Stimulated activated CD4-positive, alpha-beta T cell treated with anti-CD3 and anti-CD28 coated beads, Interleukin-1b, Interleukin-23, amount 100 ng/mL, for 48 hours (primary cell): ENCODE results near the gene ULBP1.
"Not testable (repeated sequence)": the region's sequence is repeated elsewhere in the genome, so short reads cannot be mapped to it uniquely, and the experiment has no call there.

Experiments
- DNase-seq: peaks from one replicate; pipeline ENCODE4 v3.0.0-alpha.2; 2020

ULBP1 gene

GRCh38 chr6:149933461-149933860 is 30.3 kb upstream of the ULBP1 start:
- no peak for DNase-seq

DNA sequence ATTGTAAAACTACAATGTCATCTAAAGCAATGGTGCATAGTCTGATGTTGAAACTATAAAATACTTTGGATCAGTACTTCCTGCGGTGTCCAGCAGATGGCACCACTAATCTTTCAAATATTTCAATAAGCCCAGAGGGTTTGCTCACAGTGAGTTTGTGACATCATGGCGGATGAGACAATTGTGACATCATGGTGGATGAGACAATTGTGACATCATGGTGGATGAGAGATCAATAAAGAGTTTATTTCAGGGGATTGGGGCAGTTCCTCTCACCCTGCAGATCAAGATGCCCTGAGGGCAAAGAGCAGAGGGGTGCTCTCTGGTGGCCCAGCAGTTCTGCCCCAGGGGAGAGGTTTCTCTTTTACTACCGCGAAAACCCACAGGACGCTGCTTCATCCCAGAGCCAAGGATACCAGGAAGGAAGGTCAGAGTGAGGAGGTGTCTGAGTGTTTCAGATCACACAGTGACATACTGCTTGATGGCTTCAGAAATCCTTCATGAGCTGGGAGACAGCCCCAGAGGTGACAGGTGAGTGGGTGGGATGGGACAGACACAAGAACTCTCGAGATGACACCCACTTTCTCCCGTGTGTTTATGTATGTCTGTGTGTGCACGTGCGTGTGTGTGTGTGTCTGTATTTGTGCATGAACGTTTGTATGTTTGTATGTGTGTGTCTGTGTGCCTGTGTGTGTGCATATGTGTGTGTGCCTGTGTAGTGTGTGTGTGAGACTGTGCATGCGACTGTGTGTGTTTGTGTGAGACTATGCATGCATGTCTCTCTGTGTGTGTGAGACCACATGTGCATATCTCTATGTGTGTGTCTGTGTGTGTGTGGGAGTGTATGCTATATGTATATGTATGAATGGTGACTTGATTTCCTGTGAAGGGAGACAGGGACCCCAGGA is 29.2 kb upstream of the ULBP1 start:
- DNase-seq: peak; percentile 64

- DNase-seq: no peak
Observed at GRCh38 chr6:149935246-149935645, 28.5 kb upstream of the ULBP1 start.

GRCh38 chr6:149935668-149936067 is 28.1 kb upstream of the ULBP1 start:
- DNase-seq: no peak

DNA sequence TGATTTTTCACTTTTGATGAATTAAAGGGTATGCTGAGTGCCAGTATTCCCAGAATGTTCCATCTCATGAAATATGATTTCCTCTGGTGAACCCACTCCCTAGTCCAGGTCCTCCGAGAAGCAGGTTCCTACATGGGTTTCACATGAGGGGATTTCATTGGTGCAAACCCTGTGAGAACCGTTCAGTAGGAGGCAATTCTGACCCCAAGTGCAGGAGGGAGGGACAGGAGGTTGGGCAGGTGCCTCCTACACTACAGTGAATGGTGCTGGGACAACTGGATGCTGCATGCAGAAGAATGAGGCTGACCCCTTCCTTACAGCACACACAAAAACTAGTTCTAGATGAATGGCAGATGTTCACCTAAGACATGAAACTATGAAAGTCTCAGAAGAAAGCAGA is 27.0 kb upstream of the ULBP1 start:
- no peak for DNase-seq

GRCh38 chr6:149938013-149938570 is 25.7 kb upstream of the ULBP1 start:
- not testable (repeated sequence) for DNase-seq

- peak; percentile 23 for DNase-seq
Observed at GRCh38 chr6:149938571-149939355, 25.0 kb upstream of the ULBP1 start.

DNA sequence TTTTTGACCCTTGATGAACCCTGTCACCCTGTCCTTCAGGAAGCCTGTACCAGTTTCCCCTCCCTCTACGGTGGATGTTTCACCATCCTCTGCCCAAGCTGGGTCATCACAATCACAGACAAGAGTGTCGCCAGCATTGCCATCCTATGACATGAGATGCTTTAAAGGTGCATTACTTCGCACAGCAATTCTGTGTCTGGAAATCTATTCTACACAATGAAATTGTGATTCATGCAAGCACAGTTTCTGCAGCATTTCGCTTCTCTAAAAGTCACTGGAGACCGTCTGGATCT is 24.4 kb upstream of the ULBP1 start:
- no peak for DNase-seq

DNA sequence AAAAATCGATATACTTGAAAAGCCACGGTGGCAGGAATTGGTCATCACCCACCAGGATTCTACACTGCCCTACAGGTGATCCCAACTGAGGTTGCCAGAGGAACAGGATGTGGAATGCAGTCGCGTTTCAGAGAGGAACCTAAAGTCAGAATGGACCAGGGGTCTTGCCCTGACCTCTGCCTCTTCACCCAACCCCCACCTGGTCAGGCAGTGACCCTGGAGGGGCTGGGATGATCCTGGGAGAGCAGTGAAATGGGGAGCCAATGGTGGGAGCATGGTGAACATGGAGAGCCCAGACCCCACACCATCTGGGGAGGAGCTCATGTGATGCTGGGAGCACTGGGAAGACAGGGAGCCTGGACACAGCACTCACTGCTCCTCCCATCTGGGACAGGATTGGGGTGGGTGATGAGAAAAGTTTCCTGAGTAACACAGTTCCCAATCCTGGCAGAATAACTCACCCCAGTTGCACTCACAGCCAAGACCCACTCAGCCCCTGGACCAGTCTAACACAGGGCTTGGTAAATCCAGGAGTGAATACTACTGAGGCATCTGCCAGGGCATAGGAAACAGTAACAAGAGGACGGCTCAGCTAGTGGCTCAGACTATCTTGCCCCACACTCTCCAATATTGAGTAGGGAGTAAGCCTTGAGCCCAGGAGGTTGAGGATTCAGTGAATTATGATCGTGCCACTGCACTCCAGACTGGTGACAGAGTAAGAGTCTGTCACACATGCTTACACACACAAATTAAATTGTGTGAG is 23.7 kb upstream of the ULBP1 start:
- no peak for DNase-seq

GRCh38 chr6:149940672-149940982 is 23.1 kb upstream of the ULBP1 start:
- DNase-seq: no peak

- peak; percentile 88 for DNase-seq
Observed at GRCh38 chr6:149941583-149942460, 21.9 kb upstream of the ULBP1 start, which contains the start of gene ULBP2. Gene ULBP2 (plus strand): TSS chr6:149942014. CDS start chr6:149942073, 59 bp downstream.

- DNase-seq: no peak
Observed at GRCh38 chr6:149942461-149942829, 21.3 kb upstream of the ULBP1 start.

DNA sequence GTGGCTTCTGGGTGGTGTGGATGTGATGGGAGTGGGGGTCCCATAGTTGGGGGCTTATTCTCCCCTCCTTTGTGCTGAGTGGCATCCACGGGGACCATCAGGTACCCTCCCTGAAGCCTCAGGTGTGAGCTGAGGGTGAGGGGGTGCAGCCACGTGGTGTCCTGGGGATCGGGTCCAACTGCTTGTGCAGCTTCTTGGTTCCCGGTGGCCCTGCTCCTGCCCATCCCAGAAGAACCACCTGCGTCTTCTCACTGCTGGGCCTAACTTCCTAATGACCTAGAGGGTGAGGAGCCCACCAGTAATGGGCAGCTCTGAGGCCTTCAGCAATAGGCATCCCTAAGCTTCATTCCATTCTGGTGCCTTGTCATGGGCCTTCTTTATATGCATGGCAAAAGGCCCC is 20.4 kb upstream of the ULBP1 start:
- not testable (repeated sequence) for DNase-seq

GRCh38 chr6:149945276-149945675 is 18.5 kb upstream of the ULBP1 start:
- not testable (repeated sequence) for DNase-seq

DNA sequence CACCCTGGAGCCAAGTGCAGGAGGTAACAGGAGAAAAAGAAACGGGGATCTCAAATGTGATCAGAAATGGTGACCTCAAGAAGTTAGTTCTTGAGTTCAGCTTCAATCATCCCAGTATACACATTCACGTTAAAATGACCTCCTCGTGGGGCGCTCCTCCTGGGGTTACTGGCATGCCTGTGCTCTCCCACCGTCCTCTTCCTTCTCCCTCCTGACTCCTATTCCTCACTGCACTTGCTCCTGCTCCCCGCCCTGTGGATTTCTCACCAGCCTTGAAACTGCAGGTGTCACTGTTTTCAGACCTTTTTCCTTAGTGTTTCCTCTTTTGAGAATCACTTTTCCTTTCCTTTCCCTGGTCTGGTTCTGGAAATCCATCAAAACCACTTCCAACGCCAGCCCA is 17.1 kb upstream of the ULBP1 start:
- DNase-seq: not testable (repeated sequence)

GRCh38 chr6:149947533-149947932 is 16.2 kb upstream of the ULBP1 start:
- not testable (repeated sequence) for DNase-seq

DNA sequence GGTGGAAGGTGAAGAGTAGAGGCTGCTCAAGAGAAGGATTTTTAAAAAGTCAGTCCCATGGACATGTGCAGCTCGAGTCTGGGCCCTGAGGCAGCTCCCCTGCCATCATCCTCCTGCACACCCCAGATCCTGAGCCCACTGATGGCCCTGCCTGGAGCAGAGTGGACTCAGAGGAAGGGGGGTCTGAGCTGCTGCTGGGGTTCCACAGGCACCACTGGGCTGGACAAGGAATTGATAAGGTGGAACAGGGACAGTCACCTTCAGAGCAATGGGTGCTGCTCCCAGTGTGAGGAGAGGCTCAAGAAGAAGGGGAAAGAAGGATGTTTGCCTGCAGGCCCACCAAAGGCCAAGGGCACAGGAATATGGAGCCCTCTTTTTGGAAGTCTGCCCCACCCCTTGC is 15.7 kb upstream of the ULBP1 start:
- DNase-seq: no peak

DNA sequence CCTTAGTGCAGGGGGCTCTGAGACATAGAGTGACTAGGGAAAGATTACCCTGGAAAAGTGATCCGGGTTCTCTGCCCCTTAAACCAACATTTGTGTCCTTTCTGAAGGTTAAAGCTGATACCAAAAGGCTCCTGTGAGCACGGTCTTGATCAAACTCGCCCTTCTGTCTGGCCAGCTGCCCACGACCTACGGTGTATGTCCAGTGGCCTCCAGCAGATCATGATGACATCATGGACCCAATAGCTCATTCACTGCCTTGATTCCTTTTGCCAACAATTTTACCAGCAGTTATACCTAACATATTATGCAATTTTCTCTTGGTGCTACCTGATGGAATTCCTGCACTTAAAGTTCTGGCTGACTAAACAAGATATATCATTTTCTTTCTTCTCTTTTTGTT is 15.1 kb upstream of the ULBP1 start:
- DNase-seq: no peak

DNA sequence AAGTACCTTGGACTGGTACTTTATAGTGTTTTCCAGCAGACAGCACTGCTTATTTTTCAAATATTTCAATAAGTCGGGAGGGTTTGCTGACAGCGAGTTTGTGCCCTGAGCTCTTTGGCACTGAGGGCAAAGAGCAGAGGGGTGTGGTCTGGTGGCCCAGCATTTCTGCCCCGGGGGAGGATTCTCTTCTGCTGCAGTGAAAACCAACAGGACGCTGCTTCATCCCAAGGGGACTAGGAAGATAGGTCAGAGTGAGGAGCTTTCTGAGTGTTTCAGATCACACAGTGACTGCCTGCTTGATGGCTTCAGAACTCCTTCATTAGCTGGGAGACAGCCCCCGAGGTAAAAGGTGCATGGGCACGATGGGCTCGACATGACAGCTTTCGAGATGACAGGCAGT is 13.3 kb upstream of the ULBP1 start:
- no peak for DNase-seq

DNA sequence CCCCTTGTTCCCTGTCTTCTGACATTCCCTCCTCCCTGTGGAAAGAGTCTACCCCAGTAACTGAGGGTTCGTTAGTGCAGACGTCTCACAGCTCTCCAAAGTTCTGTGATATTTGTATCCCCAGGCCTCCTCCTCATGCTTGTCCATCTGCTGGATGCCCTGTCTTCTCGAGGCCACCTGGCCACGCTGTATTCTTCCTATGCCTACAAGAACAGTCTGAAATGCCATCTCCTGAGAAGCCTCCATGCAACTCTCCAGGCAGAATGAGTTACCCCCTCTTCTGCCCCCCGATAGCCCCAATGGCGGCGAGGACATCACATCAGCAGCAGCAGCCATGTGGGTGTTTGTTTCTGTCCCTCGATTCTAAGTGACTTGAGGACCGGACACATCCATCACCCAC is 12.6 kb upstream of the ULBP1 start:
- no peak for DNase-seq

- no peak for DNase-seq
Observed at GRCh38 chr6:149951626-149952025, 12.1 kb upstream of the ULBP1 start.

- DNase-seq: not testable (repeated sequence)
Observed at GRCh38 chr6:149953390-149953789, 10.4 kb upstream of the ULBP1 start.
